K562 (cell line): ENCODE results near the gene MKLN1. TPM values are rescaled to one million over a fixed set of nuclear protein-coding genes. Genes with fewer than 3 reads are reported as not detected.

Experiments
- ATAC-seq: fragments of 200-7000 bp; cut with Tn5 transposase; 3 replicates; pipeline ENCODE4 v1.9.1; 2020; ENCODE audit warnings: moderate library complexity
- BruUV-seq: library from RNA; stranded (reverse); fragments of 400-500 nt; replicated peaks from 2 replicates; lab custom pipeline; 2021; lab: Mats Ljungman, UMichigan
- CTCF ChIA-PET: fragments of 300-600 bp; formaldehyde crosslinking; extraction: SDS; loops from one replicate; lab custom pipeline; 2021; ENCODE audit warnings: low intra/inter-chr PET ratio; lab: Yijun Ruan, JAX
- POLR2A ChIA-PET: fragments of 300-600, 350-650 bp; sonication (Branson Sonifier 250); formaldehyde crosslinking; extraction: SDS; loops from one replicate; lab custom pipeline; 2021; ENCODE audit warnings: antibody characterized with exemption, inconsistent platforms; lab: Yijun Ruan, JAX
- DNase-seq, 4 experiments: peaks; one replicate each; pipeline versions ENCODE4 v3.0.0 to v3.0.0-alpha.2; 2011 to 2018; ENCODE audit warnings: low spot score in 3 of 4, mixed read lengths in 3 of 4; ENCODE audit errors: extremely low read depth in 1 of 4
- FAIRE-seq: peaks from 2 replicates; lab custom pipeline; 2011; peaks lifted over from hg19 to GRCh38; lab: Jason Lieb, UNC
- H2AFZ ChIP-seq: 2 replicates; pipeline ENCODE4 v1.6.0; 2011; ENCODE audit warnings: low read depth, low read length, control low read depth, inconsistent platforms
- H3K27ac ChIP-seq: fragments of 200-600 bp; 3 replicates; pipeline ENCODE4 v1.8.0; 2011; ENCODE audit warnings: low read depth, mild to moderate bottlenecking, control low read depth, inconsistent platforms, low read length, moderate library complexity, mixed read lengths; ENCODE audit errors: extremely low read depth
- H3K27me3 ChIP-seq, 2 experiments: fragments of 300-600 bp in 1 of 2; 2 replicates in 1 of 2; 3 replicates in 1 of 2; pipeline versions ENCODE4 v1.6.0 to v1.8.0; 2011; ENCODE audit warnings: inconsistent platforms in 2 of 2, low read length in 2 of 2, mild to moderate bottlenecking in 1 of 2, mixed read lengths in 1 of 2, moderate library complexity in 1 of 2; ENCODE audit not compliant: control insufficient read depth in 2 of 2, insufficient read depth in 2 of 2
- H3K36me3 ChIP-seq: fragments of 300-600 bp; 3 replicates; pipeline ENCODE4 v1.8.0; 2011; ENCODE audit warnings: mild to moderate bottlenecking, low read length, inconsistent platforms; ENCODE audit not compliant: control insufficient read depth, insufficient read depth
- H3K4me1 ChIP-seq, 2 experiments: fragments of 200-600 bp in 1 of 2; replicated peaks in 1 of 2; 2 replicates in 1 of 2; 3 replicates in 1 of 2; pipeline versions ENCODE4 v1.5.1 to v1.8.0; 2011; ENCODE audit warnings: inconsistent platforms in 2 of 2, low read length in 2 of 2, mild to moderate bottlenecking in 1 of 2, mixed read lengths in 1 of 2, moderate library complexity in 1 of 2; ENCODE audit not compliant: control insufficient read depth in 2 of 2, insufficient read depth in 2 of 2
- H3K4me2 ChIP-seq: 2 replicates; pipeline ENCODE4 v1.6.1; 2011; ENCODE audit warnings: low read length, control low read depth, inconsistent platforms, mixed read lengths; ENCODE audit not compliant: insufficient read depth
- H3K4me3 ChIP-seq: fragments of 200-600 bp; sonication (generic), shearing (Covaris generic); 2 replicates; pipeline ENCODE4 v1.5.1; 2016; ENCODE audit warnings: control low read depth, inconsistent platforms
- H3K79me2 ChIP-seq: fragments of 200-600 bp; 3 replicates; pipeline ENCODE4 v1.8.0; 2011; ENCODE audit warnings: low read length, inconsistent platforms; ENCODE audit not compliant: control insufficient read depth, insufficient read depth
- H3K9ac ChIP-seq, 2 experiments: 2 replicates each; pipeline versions ENCODE4 v1.6.0 to v1.6.1; 2011; ENCODE audit warnings: low read depth in 2 of 2, low read length in 2 of 2, control low read depth in 1 of 2, inconsistent platforms in 1 of 2, mild to moderate bottlenecking in 1 of 2, mixed read lengths in 1 of 2; ENCODE audit not compliant: insufficient read depth in 1 of 2
- H3K9me1 ChIP-seq: one replicate; pipeline ENCODE4 v1.6.0; 2011; ENCODE audit warnings: inconsistent platforms, mild to moderate bottlenecking, low read length, moderate library complexity; ENCODE audit not compliant: control insufficient read depth, insufficient read depth
- H3K9me3 ChIP-seq: replicated peaks from 2 replicates; pipeline ENCODE4 v1.5.1; 2011; ENCODE audit warnings: low read depth, low read length, inconsistent platforms; ENCODE audit not compliant: control insufficient read depth, insufficient read depth
- H4K20me1 ChIP-seq: replicated peaks from 2 replicates; pipeline ENCODE4 v1.6.1; 2011; ENCODE audit warnings: low read length, inconsistent platforms, mixed read lengths; ENCODE audit not compliant: control insufficient read depth, insufficient read depth
- BACH1 ChIP-seq: fragments of 200-800 bp; sonication (Bioruptor generic); IDR thresholded peaks from 2 replicates; pipeline ENCODE4 v1.6.1; 2016; ENCODE audit warnings: missing genetic modification characterization, missing compliant biosample characterization
- CREM ChIP-seq: IDR thresholded peaks from 2 replicates; pipeline ENCODE4 v1.6.1; 2014; ENCODE audit warnings: antibody characterized with exemption, low read depth
- DMBX1 ChIP-seq: fragments of 250-450 bp; sonication (Bioruptor Pico); IDR thresholded peaks from 2 replicates; pipeline ENCODE4 v1.8.0; 2022; ENCODE audit warnings: inconsistent platforms, mild to moderate bottlenecking, moderate library complexity, borderline replicate concordance
- EP300 ChIP-seq: IDR thresholded peaks from 2 replicates; pipeline ENCODE4 v1.6.1; 2012; ENCODE audit warnings: low read length, improper control_type of control experiment
- ETV1 ChIP-seq: fragments of 450-650 bp; conservative IDR thresholded peaks from 2 replicates; pipeline ENCODE4 v1.6.1; 2016; ENCODE audit warnings: missing genetic modification characterization, control low read depth, low read depth, missing compliant biosample characterization
- GABPA ChIP-seq: fragments of 200-800 bp; sonication (Bioruptor generic); conservative IDR thresholded peaks from 2 replicates; pipeline ENCODE4 v1.6.1; 2016; ENCODE audit warnings: low read depth, missing genetic modification characterization, missing compliant biosample characterization
- HNRNPK ChIP-seq: fragments of 200-400 bp; formaldehyde crosslinking; IDR thresholded peaks from one replicate; pipeline ENCODE4 v1.6.1; 2018; ENCODE audit warnings: mild to moderate bottlenecking, low read depth, low read length; ENCODE audit not compliant: poor library complexity, severe bottlenecking
- KAT7 ChIP-seq: sonication (generic); formaldehyde crosslinking; IDR thresholded peaks from 2 replicates; pipeline ENCODE4 v1.8.0; 2022; ENCODE audit warnings: missing genetic modification reagents, mild to moderate bottlenecking, borderline replicate concordance
- RBM39 ChIP-seq: fragments of 200-400 bp; formaldehyde crosslinking; optimal IDR thresholded peaks from 2 replicates; pipeline ENCODE3; 2018; ENCODE audit warnings: low read depth, low read length
- RCOR1 ChIP-seq, 2 experiments: IDR thresholded peaks; 2 replicates each; pipeline ENCODE4 v1.6.1; 2012; ENCODE audit warnings: low read depth in 2 of 2, low read length in 2 of 2, borderline replicate concordance in 1 of 2, improper control_type of control experiment in 1 of 2
- RFX1 ChIP-seq: fragments of 450-650 bp; IDR thresholded peaks from 2 replicates; pipeline ENCODE4 v1.6.1; 2016; ENCODE audit warnings: mild to moderate bottlenecking, moderate library complexity
- SMC3 ChIP-seq: conservative IDR thresholded peaks from 2 replicates; pipeline ENCODE4 v1.6.1; 2011; ENCODE audit warnings: low read depth, low read length, improper control_type of control experiment; ENCODE audit not compliant: insufficient read depth
- SNIP1 ChIP-seq: fragments of 450-650 bp; IDR thresholded peaks from 2 replicates; pipeline ENCODE4 v1.7.1; 2017; ENCODE audit warnings: low read depth, mild to moderate bottlenecking
- STAG1 ChIP-seq: sonication (generic); formaldehyde crosslinking; IDR thresholded peaks from 2 replicates; pipeline ENCODE4 v1.5.0; 2020; ENCODE audit warnings: missing genetic modification reagents, borderline replicate concordance
- SUPT5H ChIP-seq: fragments of 450-650 bp; IDR thresholded peaks from 2 replicates; pipeline ENCODE4 v1.6.1; 2016
- YY1 ChIP-seq, 3 experiments: IDR thresholded peaks; 2 replicates each; pipeline ENCODE4 v1.6.1; 2011; ENCODE audit warnings: low read length in 2 of 3, mild to moderate bottlenecking in 2 of 3, moderate library complexity in 2 of 3, borderline replicate concordance in 1 of 3, control low read depth in 1 of 3, low read depth in 1 of 3; ENCODE audit not compliant: insufficient read depth in 3 of 3, insufficient replicate concordance in 2 of 3, control insufficient read depth in 1 of 3, insufficient read length in 1 of 3; ENCODE audit errors: extremely low read depth in 1 of 3
- ZNF12 ChIP-seq: sonication (generic); formaldehyde crosslinking; IDR thresholded peaks from 2 replicates; pipeline ENCODE4 v1.4.0; 2020; ENCODE audit warnings: mild to moderate bottlenecking, missing genetic modification reagents
- ZNF324 ChIP-seq: fragments of 250-450 bp; sonication (Bioruptor Pico); IDR thresholded peaks from 2 replicates; pipeline ENCODE4 v1.4.0; 2020; ENCODE audit warnings: mild to moderate bottlenecking
- ZNF445 ChIP-seq: fragments of 250-450 bp; sonication (Bioruptor Pico); IDR thresholded peaks from 2 replicates; pipeline ENCODE4 v1.4.0; 2020; ENCODE audit warnings: low read depth, mild to moderate bottlenecking, moderate library complexity
- WGBS: fragments of 100-300 bp; shearing (Covaris generic); methylation state at CpG from one replicate; pipeline ENCODE4 v1.1.6; 2016; ENCODE audit warnings: low coverage, mixed read lengths; ENCODE audit not compliant: insufficient coverage; ENCODE audit errors: missing lambda C conversion rate; 5-methylcytosine and 5-hydroxymethylcytosine counted together
- in situ Hi-C: fragments of 300-500 bp; cut with MboI; formaldehyde crosslinking; loops from 4 replicates; pipeline ENCODE4 v1.15.0; 2018; ENCODE audit warnings: inconsistent platforms, mixed read lengths
- intact Hi-C: fragments of 100-400 bp; cut with micrococcal nuclease; formaldehyde crosslinking; loops from 2 replicates; pipeline ENCODE4 v1.14.2; 2022
- polyA plus RNA-seq, 8 experiments: library from polyadenylated mRNA; depleted of rRNA in 4 of 8; stranded (reverse) in 5 of 8; unstranded in 3 of 8; fragments of >200 nt; fragmentation: Nextera tagmentation in 2 of 8; fragmentation: Illumina TruSeq in 1 of 8; extraction: Ambion mirVana in 2 of 8; extraction: Trizol in 1 of 8; gene quantifications; 2 replicates each; pipeline versions ENCODE4 v1.2.1 to v1.2.3, GENCODE V29; 2011 to 2014; ENCODE audit warnings: inconsistent platforms in 1 of 8, missing spikeins in 1 of 8
- total RNA-seq, 7 experiments: library from RNA; depleted of rRNA in 6 of 7; stranded (reverse); fragments of >200 nt in 6 of 7; fragmentation: Illumina TruSeq in 2 of 7; extraction: Trizol in 2 of 7; gene quantifications; 2 replicates each; pipeline versions ENCODE4 v1.2.1 to v1.2.3, GENCODE V29; 2011 to 2021; ENCODE audit warnings: low replicate concordance in 1 of 7
- TF ChIP-seq, protein P1 (sequence below): fragments of 450-650 bp; IDR thresholded peaks from 2 replicates; pipeline ENCODE4 v1.6.1; 2016

Gene MKLN1
- total and polyA plus RNA-seq, 9 of the 15 experiments (the other 6 are each of a cell fraction or from before 2014, with no cell fraction given), result 18.6 to 80.4 (median 56.0) TPM

DNA sequence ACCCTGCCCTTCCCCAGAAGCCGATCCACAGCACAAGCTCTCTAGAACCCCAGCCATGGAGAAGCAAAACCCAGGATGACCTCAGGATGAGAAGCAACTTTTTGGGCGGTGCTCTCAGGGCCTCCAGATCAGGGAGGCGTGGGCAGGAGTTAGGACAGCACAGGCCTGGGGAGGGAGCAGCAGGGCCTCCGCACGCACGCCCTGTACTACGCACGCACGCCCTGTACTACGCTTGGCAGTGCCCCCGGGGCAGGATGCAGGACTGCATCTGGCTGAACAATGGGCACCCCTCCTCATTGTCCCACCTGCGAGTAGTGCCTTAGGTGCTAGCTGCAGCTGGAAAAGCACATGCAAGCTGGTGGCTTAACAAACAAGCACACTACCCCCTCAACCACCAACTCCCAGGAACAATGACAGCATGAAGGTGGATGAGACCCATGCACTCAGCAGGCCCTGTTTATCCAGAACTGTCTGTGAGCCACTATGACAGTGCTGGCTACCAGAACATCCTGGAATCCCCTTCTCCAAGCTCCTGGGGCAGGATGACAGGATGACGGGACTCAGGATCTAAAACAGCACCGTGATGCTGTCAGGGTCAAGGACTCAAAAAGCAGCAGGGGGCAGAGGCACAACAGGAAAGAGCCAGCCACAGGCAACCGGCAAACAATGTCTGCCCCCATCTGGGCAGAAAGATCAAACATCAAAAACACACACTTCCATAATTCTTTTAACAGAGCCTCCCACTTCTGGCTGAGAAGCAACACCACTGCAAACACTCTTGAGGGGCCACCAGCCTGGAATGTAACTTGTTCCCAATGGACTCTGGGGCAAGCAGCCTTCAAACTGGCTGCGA is 217.0 kb downstream of the MKLN1 start:
- Histone ChIP-seq H3K36me3 (no peaks in the 10 kb centered on the region), H2AFZ (peak overlapping the region; percentile 41), H3K27me3 (peaks cover 29 to 67% of the 10 kb centered on the region in 2 experiments), H3K9me1 (no peaks in the 10 kb centered on the region), H3K9ac (peak overlapping the region in 1 of 2 experiments; percentile 73; a peak in 2 of 4 replicates), H3K79me2 (no peaks in the 10 kb centered on the region), H3K27ac (no peak overlapping the region), H4K20me1 (peaks cover 6% of the 10 kb centered on the region; the same call in 1 of the 2 replicates), H3K4me1 (peaks cover 3 to 5% of the 10 kb centered on the region in 2 experiments; a peak in 2 of 5 replicates), H3K4me3 (no peak overlapping the region), H3K4me2 (peak overlapping the region; percentile 2; the same call in 1 of the 2 replicates), H3K9me3 (no peaks in the 10 kb centered on the region)
- ChIA-PET POLR2A (interaction anchor here (0.6 kb wide), 1 partner anchor 10 kb away, joined by 4 read pairs; no protein-coding TSS in a partner anchor), CTCF (interaction anchor here (0.6 to 5.5 kb wide), 2 partner anchors 111 to 887 kb away, joined by 3 to 85 read pairs; no protein-coding TSS in a partner anchor)
- BruUV-seq, result no TSS peak
- peak; percentile 49 to 72 (median 60) for DNase-seq
- ATAC-seq, result peak; percentile 79
- in situ Hi-C loops, result loop anchor here (5.0 kb wide), 1 partner anchor 113 kb away; no protein-coding TSS in a partner anchor
- intact Hi-C loops, result loop anchor here (1.0 to 5.0 kb wide), 2 partner anchors 93 to 110 kb away; no protein-coding TSS in a partner anchor
- peak; percentile 84 for FAIRE-seq
- WGBS, result 15% methylated on average over 15 of the region's 16 CpGs
- 0 out of 2 replicates have a peak, but pooled peaks have one; percentile 7 for TF ChIP-seq EP300
- 0 out of 2 replicates have a peak, but pooled peaks have one; percentile 7 for TF ChIP-seq ETV1
- TF ChIP-seq RBM39, result no peak
- TF ChIP-seq ZNF324 (CRISPR knock-in tag), result no peak
- no peak for TF ChIP-seq KAT7
- TF ChIP-seq RFX1, result no peak
- no peak for TF ChIP-seq DMBX1
- TF ChIP-seq BACH1, result no peak
- 0 out of 2 replicates have a peak, but pooled peaks have one; percentile 13 for TF ChIP-seq CREM
- peak; percentile 85; the same call in 1 of the 2 replicates for TF ChIP-seq STAG1 (CRISPR knock-in tag)
- TF ChIP-seq, protein P1, sequence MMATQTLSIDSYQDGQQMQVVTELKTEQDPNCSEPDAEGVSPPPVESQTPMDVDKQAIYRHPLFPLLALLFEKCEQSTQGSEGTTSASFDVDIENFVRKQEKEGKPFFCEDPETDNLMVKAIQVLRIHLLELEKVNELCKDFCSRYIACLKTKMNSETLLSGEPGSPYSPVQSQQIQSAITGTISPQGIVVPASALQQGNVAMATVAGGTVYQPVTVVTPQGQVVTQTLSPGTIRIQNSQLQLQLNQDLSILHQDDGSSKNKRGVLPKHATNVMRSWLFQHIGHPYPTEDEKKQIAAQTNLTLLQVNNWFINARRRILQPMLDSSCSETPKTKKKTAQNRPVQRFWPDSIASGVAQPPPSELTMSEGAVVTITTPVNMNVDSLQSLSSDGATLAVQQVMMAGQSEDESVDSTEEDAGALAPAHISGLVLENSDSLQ, result no peak
- peak in 1 of 3 experiments; percentile 63 for TF ChIP-seq YY1 (IDR thresholded peaks at IDR 0.05; ENCODE audit: borderline replicate concordance in 1 of 3, control insufficient read depth in 1 of 3, extremely low read depth in 1 of 3, insufficient read depth in 3 of 3, insufficient read length in 1 of 3, insufficient replicate concordance in 2 of 3, low read depth in 1 of 3, low read length in 2 of 3)
- no peak for TF ChIP-seq GABPA (tag)
- no peak for TF ChIP-seq HNRNPK
- TF ChIP-seq SNIP1, result no peak
- no peak for TF ChIP-seq ZNF12 (CRISPR knock-in tag)
- TF ChIP-seq SUPT5H, result no peak
- no peak for TF ChIP-seq ZNF445 (CRISPR knock-in tag)
- TF ChIP-seq SMC3, result peak; percentile 52; the same call in 1 of the 2 replicates
- peak in 1 of 2 experiments; percentile 38; a peak in 1 of 4 replicates for TF ChIP-seq RCOR1 (IDR thresholded peaks at IDR 0.05; ENCODE audit: borderline replicate concordance in 1 of 2, low read depth in 2 of 2, low read length in 2 of 2)
